ENCODE results near the gene TRIM37. TPM values are rescaled to one million over a fixed set of nuclear protein-coding genes. Genes with fewer than 3 reads are reported as not detected.

Gene TRIM37
- total RNA-seq, 1 experiment from 2014 or later: 36.2 TPM

- H3K27me3 ChIP-seq (ENCODE audit: low read length): no peaks in the 10 kb centered on the region
- peak overlapping the region; percentile 85; the same call in 1 of the 2 replicates for H3K27ac ChIP-seq (ENCODE audit: low read length)
- peaks cover 45% of the 10 kb centered on the region for H3K4me1 ChIP-seq (ENCODE audit: low read length)
- no peaks in the 10 kb centered on the region for H4K20me1 ChIP-seq (ENCODE audit: insufficient read depth, low read depth, low read length)
- H2AFZ ChIP-seq (ENCODE audit: low read length): no peak overlapping the region
- H3K79me2 ChIP-seq (ENCODE audit: low read length): peaks cover 10% of the 10 kb centered on the region; the same call in 1 of the 2 replicates
- H3K4me3 ChIP-seq (ENCODE audit: low read length): no peak overlapping the region
- no peak overlapping the region for H3K9ac ChIP-seq (ENCODE audit: low read length)
- peak overlapping the region; percentile 71 for H3K4me2 ChIP-seq (ENCODE audit: low read depth, low read length, poor library complexity, severe bottlenecking)
- no peaks in the 10 kb centered on the region for H3K9me2 ChIP-seq (replicated peaks; ENCODE audit: insufficient read depth, low read length)
- DNase-seq: no peak
- peaks cover 11% of the 10 kb centered on the region; the same call in 1 of the 2 replicates for H3K36me3 ChIP-seq (ENCODE audit: insufficient read depth, low read length)
- no peaks in the 10 kb centered on the region for H3K9me3 ChIP-seq (ENCODE audit: low read length)
Measured at GRCh38 chr17:59002848-59003247, 103.8 kb downstream of the TRIM37 start.

- H4K20me1 ChIP-seq (ENCODE audit: insufficient read depth, low read depth, low read length): no peaks in the 10 kb centered on the region
- peak; percentile 61 for DNase-seq
- H3K4me1 ChIP-seq (ENCODE audit: low read length): peaks cover 41% of the 10 kb centered on the region
- peak overlapping the region; percentile 85 for H3K27ac ChIP-seq (ENCODE audit: low read length)
- peak overlapping the region; percentile 62 for H3K4me3 ChIP-seq (ENCODE audit: low read length)
- peak overlapping the region; percentile 66 for H3K9ac ChIP-seq (ENCODE audit: low read length)
- H3K36me3 ChIP-seq (ENCODE audit: insufficient read depth, low read length): peaks cover 11% of the 10 kb centered on the region; the same call in 1 of the 2 replicates
- no peak overlapping the region for H2AFZ ChIP-seq (ENCODE audit: low read length)
- H3K4me2 ChIP-seq (ENCODE audit: low read depth, low read length, poor library complexity, severe bottlenecking): peak overlapping the region; percentile 71
- no peaks in the 10 kb centered on the region for H3K27me3 ChIP-seq (ENCODE audit: low read length)
- H3K79me2 ChIP-seq (ENCODE audit: low read length): peaks cover 10% of the 10 kb centered on the region; the same call in 1 of the 2 replicates
- H3K9me3 ChIP-seq (ENCODE audit: low read length): no peaks in the 10 kb centered on the region
- no peaks in the 10 kb centered on the region for H3K9me2 ChIP-seq (replicated peaks; ENCODE audit: insufficient read depth, low read length)
Measured at GRCh38 chr17:59002126-59002525, 104.6 kb downstream of the TRIM37 start.

GRCh38 chr17:59001158-59001814 lies 105.4 kb downstream of the TRIM37 start:
- Histone ChIP-seq H3K9me3 (ENCODE audit: low read length) (no peaks in the 10 kb centered on the region), H2AFZ (ENCODE audit: low read length) (peak overlapping the region; percentile 66; the same call in 1 of the 2 replicates), H3K36me3 (ENCODE audit: insufficient read depth, low read length) (peaks cover 15% of the 10 kb centered on the region; the same call in 1 of the 2 replicates), H3K4me1 (ENCODE audit: low read length) (peaks cover 41% of the 10 kb centered on the region), H3K79me2 (ENCODE audit: low read length) (peaks cover 10% of the 10 kb centered on the region; the same call in 1 of the 2 replicates), H3K4me2 (ENCODE audit: low read depth, low read length, poor library complexity, severe bottlenecking) (peak overlapping the region; percentile 71), H3K27ac (ENCODE audit: low read length) (peak overlapping the region; percentile 85), H3K9me2 (replicated peaks; ENCODE audit: insufficient read depth, low read length) (no peaks in the 10 kb centered on the region), H3K27me3 (ENCODE audit: low read length) (no peaks in the 10 kb centered on the region), H3K4me3 (ENCODE audit: low read length) (peak overlapping the region; percentile 62), H4K20me1 (ENCODE audit: insufficient read depth, low read depth, low read length) (no peaks in the 10 kb centered on the region), H3K9ac (ENCODE audit: low read length) (peak overlapping the region; percentile 66)
- DNase-seq: peak; percentile 92

- Histone ChIP-seq H3K9me3 (ENCODE audit: low read length) (no peaks in the 10 kb centered on the region), H4K20me1 (ENCODE audit: insufficient read depth, low read depth, low read length) (no peaks in the 10 kb centered on the region), H3K36me3 (ENCODE audit: insufficient read depth, low read length) (peaks cover 18% of the 10 kb centered on the region; the same call in 1 of the 2 replicates), H3K9ac (ENCODE audit: low read length) (no peak overlapping the region), H3K9me2 (replicated peaks; ENCODE audit: insufficient read depth, low read length) (no peaks in the 10 kb centered on the region), H3K27ac (ENCODE audit: low read length) (peak overlapping the region; percentile 48), H2AFZ (ENCODE audit: low read length) (no peak overlapping the region), H3K4me3 (ENCODE audit: low read length) (no peak overlapping the region), H3K4me1 (ENCODE audit: low read length) (peaks cover 41% of the 10 kb centered on the region), H3K79me2 (ENCODE audit: low read length) (peaks cover 10% of the 10 kb centered on the region; the same call in 1 of the 2 replicates), H3K4me2 (ENCODE audit: low read depth, low read length, poor library complexity, severe bottlenecking) (no peak overlapping the region), H3K27me3 (ENCODE audit: low read length) (no peaks in the 10 kb centered on the region)
- DNase-seq: no peak
Measured at GRCh38 chr17:59000022-59000421, 106.7 kb downstream of the TRIM37 start.

- Histone ChIP-seq H3K27ac (ENCODE audit: low read length) (peak overlapping the region; percentile 48), H3K79me2 (ENCODE audit: low read length) (peaks cover 10% of the 10 kb centered on the region; the same call in 1 of the 2 replicates), H3K36me3 (ENCODE audit: insufficient read depth, low read length) (peaks cover 18% of the 10 kb centered on the region; the same call in 1 of the 2 replicates), H3K4me3 (ENCODE audit: low read length) (no peak overlapping the region), H3K27me3 (ENCODE audit: low read length) (no peaks in the 10 kb centered on the region), H3K9ac (ENCODE audit: low read length) (no peak overlapping the region), H3K4me1 (ENCODE audit: low read length) (peaks cover 37% of the 10 kb centered on the region), H4K20me1 (ENCODE audit: insufficient read depth, low read depth, low read length) (no peaks in the 10 kb centered on the region), H3K4me2 (ENCODE audit: low read depth, low read length, poor library complexity, severe bottlenecking) (no peak overlapping the region), H2AFZ (ENCODE audit: low read length) (no peak overlapping the region), H3K9me3 (ENCODE audit: low read length) (no peaks in the 10 kb centered on the region), H3K9me2 (replicated peaks; ENCODE audit: insufficient read depth, low read length) (no peaks in the 10 kb centered on the region)
- no peak for DNase-seq
Measured at GRCh38 chr17:58999500-58999899, 107.2 kb downstream of the TRIM37 start.

GRCh38 chr17:58998871-58999270 lies 107.8 kb downstream of the TRIM37 start:
- Histone ChIP-seq H3K9me3 (ENCODE audit: low read length) (no peaks in the 10 kb centered on the region), H4K20me1 (ENCODE audit: insufficient read depth, low read depth, low read length) (no peaks in the 10 kb centered on the region), H3K79me2 (ENCODE audit: low read length) (peaks cover 5% of the 10 kb centered on the region; the same call in 1 of the 2 replicates), H3K9me2 (replicated peaks; ENCODE audit: insufficient read depth, low read length) (no peaks in the 10 kb centered on the region), H3K27ac (ENCODE audit: low read length) (no peak overlapping the region), H3K4me3 (ENCODE audit: low read length) (no peak overlapping the region), H3K9ac (ENCODE audit: low read length) (no peak overlapping the region), H2AFZ (ENCODE audit: low read length) (no peak overlapping the region), H3K27me3 (ENCODE audit: low read length) (no peaks in the 10 kb centered on the region), H3K36me3 (ENCODE audit: insufficient read depth, low read length) (peaks cover 19% of the 10 kb centered on the region; the same call in 1 of the 2 replicates), H3K4me2 (ENCODE audit: low read depth, low read length, poor library complexity, severe bottlenecking) (no peak overlapping the region), H3K4me1 (ENCODE audit: low read length) (peaks cover 34% of the 10 kb centered on the region)
- no peak for DNase-seq

- no peak overlapping the region for H3K4me2 ChIP-seq (ENCODE audit: low read depth, low read length, poor library complexity, severe bottlenecking)
- peaks cover 27% of the 10 kb centered on the region; the same call in 1 of the 2 replicates for H3K36me3 ChIP-seq (ENCODE audit: insufficient read depth, low read length)
- H3K9ac ChIP-seq (ENCODE audit: low read length): no peak overlapping the region
Measured at GRCh38 chr17:58997756-58998553, 108.7 kb downstream of the TRIM37 start.

GRCh38 chr17:58996968-58997367 lies 109.7 kb downstream of the TRIM37 start:
- Histone ChIP-seq H3K27me3 (ENCODE audit: low read length) (no peaks in the 10 kb centered on the region), H3K4me1 (ENCODE audit: low read length) (peaks cover 23% of the 10 kb centered on the region), H3K9me2 (replicated peaks; ENCODE audit: insufficient read depth, low read length) (no peaks in the 10 kb centered on the region), H3K79me2 (ENCODE audit: low read length) (no peaks in the 10 kb centered on the region), H4K20me1 (ENCODE audit: insufficient read depth, low read depth, low read length) (no peaks in the 10 kb centered on the region), H3K36me3 (ENCODE audit: insufficient read depth, low read length) (peaks cover 27% of the 10 kb centered on the region; the same call in 1 of the 2 replicates), H3K4me2 (ENCODE audit: low read depth, low read length, poor library complexity, severe bottlenecking) (no peak overlapping the region), H3K27ac (ENCODE audit: low read length) (no peak overlapping the region), H2AFZ (ENCODE audit: low read length) (no peak overlapping the region), H3K9me3 (ENCODE audit: low read length) (no peaks in the 10 kb centered on the region), H3K4me3 (ENCODE audit: low read length) (no peak overlapping the region), H3K9ac (ENCODE audit: low read length) (no peak overlapping the region)
- DNase-seq: no peak

More at GRCh38 chr17:58997756-58998553, 108.7 kb downstream of the TRIM37 start:
- H3K79me2 ChIP-seq (ENCODE audit: low read length): 0 out of 2 replicates have a peak, but pooled peaks cover 2% of the 10 kb centered on the region
- peaks cover 33% of the 10 kb centered on the region for H3K4me1 ChIP-seq (ENCODE audit: low read length)
- no peaks in the 10 kb centered on the region for H3K9me2 ChIP-seq (replicated peaks; ENCODE audit: insufficient read depth, low read length)
- no peaks in the 10 kb centered on the region for H4K20me1 ChIP-seq (ENCODE audit: insufficient read depth, low read depth, low read length)
- no peak overlapping the region for H2AFZ ChIP-seq (ENCODE audit: low read length)
- no peaks in the 10 kb centered on the region for H3K9me3 ChIP-seq (ENCODE audit: low read length)
- H3K4me3 ChIP-seq (ENCODE audit: low read length): no peak overlapping the region
- H3K27me3 ChIP-seq (ENCODE audit: low read length): no peaks in the 10 kb centered on the region
- no peak overlapping the region for H3K27ac ChIP-seq (ENCODE audit: low read length)
- DNase-seq: no peak

Measured in Karpas-422 (cell line).